Ishikawa (cell line): ENCODE results near the gene C13orf46.

Experiments used
- TF ChIP-seq, protein P1 (sequence below): IDR thresholded peaks from 2 replicates; pipeline ENCODE4 v1.6.1; 2012; ENCODE audit warnings: low read depth, mild to moderate bottlenecking
- TF ChIP-seq, protein P2 (sequence below): IDR thresholded peaks from 2 replicates; pipeline ENCODE4 v1.6.1; 2012

GRCh38 chr13:113965383-113965874 is 8.4 kb downstream of the C13orf46 start:
- TF ChIP-seq, protein P1, sequence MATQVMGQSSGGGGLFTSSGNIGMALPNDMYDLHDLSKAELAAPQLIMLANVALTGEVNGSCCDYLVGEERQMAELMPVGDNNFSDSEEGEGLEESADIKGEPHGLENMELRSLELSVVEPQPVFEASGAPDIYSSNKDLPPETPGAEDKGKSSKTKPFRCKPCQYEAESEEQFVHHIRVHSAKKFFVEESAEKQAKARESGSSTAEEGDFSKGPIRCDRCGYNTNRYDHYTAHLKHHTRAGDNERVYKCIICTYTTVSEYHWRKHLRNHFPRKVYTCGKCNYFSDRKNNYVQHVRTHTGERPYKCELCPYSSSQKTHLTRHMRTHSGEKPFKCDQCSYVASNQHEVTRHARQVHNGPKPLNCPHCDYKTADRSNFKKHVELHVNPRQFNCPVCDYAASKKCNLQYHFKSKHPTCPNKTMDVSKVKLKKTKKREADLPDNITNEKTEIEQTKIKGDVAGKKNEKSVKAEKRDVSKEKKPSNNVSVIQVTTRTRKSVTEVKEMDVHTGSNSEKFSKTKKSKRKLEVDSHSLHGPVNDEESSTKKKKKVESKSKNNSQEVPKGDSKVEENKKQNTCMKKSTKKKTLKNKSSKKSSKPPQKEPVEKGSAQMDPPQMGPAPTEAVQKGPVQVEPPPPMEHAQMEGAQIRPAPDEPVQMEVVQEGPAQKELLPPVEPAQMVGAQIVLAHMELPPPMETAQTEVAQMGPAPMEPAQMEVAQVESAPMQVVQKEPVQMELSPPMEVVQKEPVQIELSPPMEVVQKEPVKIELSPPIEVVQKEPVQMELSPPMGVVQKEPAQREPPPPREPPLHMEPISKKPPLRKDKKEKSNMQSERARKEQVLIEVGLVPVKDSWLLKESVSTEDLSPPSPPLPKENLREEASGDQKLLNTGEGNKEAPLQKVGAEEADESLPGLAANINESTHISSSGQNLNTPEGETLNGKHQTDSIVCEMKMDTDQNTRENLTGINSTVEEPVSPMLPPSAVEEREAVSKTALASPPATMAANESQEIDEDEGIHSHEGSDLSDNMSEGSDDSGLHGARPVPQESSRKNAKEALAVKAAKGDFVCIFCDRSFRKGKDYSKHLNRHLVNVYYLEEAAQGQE = no peak
- TF ChIP-seq, protein P2, sequence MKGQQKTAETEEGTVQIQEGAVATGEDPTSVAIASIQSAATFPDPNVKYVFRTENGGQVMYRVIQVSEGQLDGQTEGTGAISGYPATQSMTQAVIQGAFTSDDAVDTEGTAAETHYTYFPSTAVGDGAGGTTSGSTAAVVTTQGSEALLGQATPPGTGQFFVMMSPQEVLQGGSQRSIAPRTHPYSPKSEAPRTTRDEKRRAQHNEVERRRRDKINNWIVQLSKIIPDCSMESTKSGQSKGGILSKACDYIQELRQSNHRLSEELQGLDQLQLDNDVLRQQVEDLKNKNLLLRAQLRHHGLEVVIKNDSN = no peak
